ENCODE measurements around the gene MGRN1.
A peak's percentile ranks its signal among the peaks of the same experiment; 100 is the strongest.

MGRN1 gene

GRCh38 chr16:4696172-4696904, 71.7 kb downstream of the MGRN1 start:
- no peak for DNase-seq

GRCh38 chr16:4696905-4697847, 72.5 kb downstream of the MGRN1 start:
- DNase-seq, result no peak

GRCh38 chr16:4697848-4698291, 73.2 kb downstream of the MGRN1 start:
- DNase-seq, result no peak

GRCh38 chr16:4698321-4699045, 73.9 kb downstream of the MGRN1 start:
- DNase-seq, result no peak

GRCh38 chr16:4699046-4699556, 74.5 kb downstream of the MGRN1 start:
- no peak for DNase-seq

GRCh38 chr16:4700380-4700996, 75.9 kb downstream of the MGRN1 start:
- peak in 1 of 56 donors; percentile 18 for DNase-seq

- DNase-seq, result peak in 5 of 56 donors; percentile 13 to 40 (median 18)
Observed at GRCh38 chr16:4700997-4701743, 76.5 kb downstream of the MGRN1 start.

GRCh38 chr16:4701791-4702465, 77.3 kb downstream of the MGRN1 start:
- DNase-seq, result no peak

- no peak for DNase-seq
Observed at GRCh38 chr16:4702466-4702808, 77.8 kb downstream of the MGRN1 start.

GRCh38 chr16:4703906-4704305, 79.3 kb downstream of the MGRN1 start:
- DNase-seq, result no peak

GRCh38 chr16:4704491-4704890, 79.9 kb downstream of the MGRN1 start:
- DNase-seq, result no peak

- no peak for DNase-seq
Observed at GRCh38 chr16:4704913-4705312, 80.3 kb downstream of the MGRN1 start.

GRCh38 chr16:4706871-4707270, 82.2 kb downstream of the MGRN1 start:
- DNase-seq, result no peak

GRCh38 chr16:4709481-4709880, 84.9 kb downstream of the MGRN1 start:
- no peak for DNase-seq

GRCh38 chr16:4713663-4714501, 89.3 kb downstream of the MGRN1 start:
- DNase-seq, result no peak

GRCh38 chr16:4714996-4715395, 90.4 kb downstream of the MGRN1 start:
- no peak for DNase-seq

- no peak for DNase-seq
Observed at GRCh38 chr16:4718466-4718865, 93.8 kb downstream of the MGRN1 start.

- DNase-seq, result no peak
Observed at GRCh38 chr16:4723071-4723767, 98.6 kb downstream of the MGRN1 start.

Measured in nucleus accumbens (tissue), 56 donors.